Measurements from ENCODE around the gene MRTFA. TPM values are rescaled to one million over a fixed set of nuclear protein-coding genes. Genes with fewer than 3 reads are reported as not detected.

Gene MRTFA
- total and polyA plus RNA-seq, 2 of the 13 experiments (the other 11 are each of a cell fraction or from before 2014, with no cell fraction given) = 2.4 to 8.2 TPM

GRCh38 chr22:40588726-40589125, 47.8 kb downstream of the MRTFA start (continued):
- no peak for TF ChIP-seq UBTF (CRISPR knock-in tag; IDR thresholded peaks at IDR 0.05)
- TF ChIP-seq ZNF800 (CRISPR knock-in tag; IDR thresholded peaks at IDR 0.05) = no peak
- TF ChIP-seq HOMEZ (CRISPR knock-in tag; IDR thresholded peaks at IDR 0.05; ENCODE audit: low read depth) = peak; percentile 67; the same call in 1 of the 2 replicates
- TF ChIP-seq ZNF546 (CRISPR knock-in tag; conservative IDR thresholded peaks at IDR 0.05) = no peak
- TF ChIP-seq KDM2A (CRISPR knock-in tag; IDR thresholded peaks at IDR 0.05; ENCODE audit: borderline replicate concordance, low read depth) = no peak
- no peak for TF ChIP-seq SNAPC4 (CRISPR knock-in tag; IDR thresholded peaks at IDR 0.05)
- TF ChIP-seq BRCA1 (CRISPR knock-in tag; IDR thresholded peaks at IDR 0.05) = no peak
- TF ChIP-seq JARID2 (CRISPR knock-in tag; IDR thresholded peaks at IDR 0.05; ENCODE audit: insufficient replicate concordance) = no peak
- TF ChIP-seq ZNF407 (CRISPR knock-in tag; IDR thresholded peaks at IDR 0.05; ENCODE audit: not compliant biosample characterization) = no peak

Measured in HepG2 (cell line).